Stimulated activated CD4-positive, alpha-beta T cell treated with anti-CD3 and anti-CD28 coated beads, Interleukin-15, amount 100 ng/mL, for 24 hours (primary cell): ENCODE data around the gene LMTK3.
"Not testable (repeated sequence)": the region's sequence is repeated elsewhere in the genome, so short reads cannot be mapped to it uniquely, and the experiment has no call there.

Experiments used
- DNase-seq: peaks from one replicate; pipeline ENCODE4 v3.0.0-alpha.2; 2020

The LMTK3 gene

DNA sequence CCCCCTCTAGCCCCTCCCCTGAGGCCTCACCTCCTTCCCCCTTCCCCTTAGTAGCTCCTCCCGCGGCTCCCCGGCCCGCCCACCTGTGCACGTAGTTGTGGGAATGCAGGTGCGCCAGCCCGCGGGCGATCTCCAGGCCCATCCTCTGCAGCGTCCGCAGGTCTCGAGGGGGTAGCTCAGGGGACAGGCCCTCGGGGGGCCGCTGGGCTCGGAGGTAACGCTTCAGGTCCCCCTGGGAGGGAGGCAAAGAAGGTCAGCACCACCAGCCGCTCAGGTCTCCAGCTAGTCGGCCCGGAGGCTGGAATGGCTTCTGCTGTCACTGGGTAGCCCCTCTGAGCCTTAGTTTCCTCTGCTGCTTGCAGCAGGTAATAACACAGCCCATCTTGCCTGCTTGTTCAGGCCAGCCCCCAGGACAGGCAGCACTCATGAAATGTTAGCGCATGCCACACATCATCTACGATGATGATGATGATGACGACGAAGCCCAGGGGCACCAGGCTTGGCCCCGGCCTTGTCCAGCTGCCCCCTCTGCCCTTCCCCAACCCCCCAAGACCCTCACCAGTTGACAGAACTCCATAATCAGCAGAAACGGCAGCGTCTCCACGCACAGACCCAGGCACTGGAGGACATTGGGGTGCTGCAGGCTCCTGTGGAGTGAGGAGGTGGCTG, 9.2 kb downstream of the LMTK3 start:
- no peak for DNase-seq

GRCh38 chr19:48501494-48502349, 9.9 kb downstream of the LMTK3 start:
- DNase-seq = peak; percentile 81

DNA sequence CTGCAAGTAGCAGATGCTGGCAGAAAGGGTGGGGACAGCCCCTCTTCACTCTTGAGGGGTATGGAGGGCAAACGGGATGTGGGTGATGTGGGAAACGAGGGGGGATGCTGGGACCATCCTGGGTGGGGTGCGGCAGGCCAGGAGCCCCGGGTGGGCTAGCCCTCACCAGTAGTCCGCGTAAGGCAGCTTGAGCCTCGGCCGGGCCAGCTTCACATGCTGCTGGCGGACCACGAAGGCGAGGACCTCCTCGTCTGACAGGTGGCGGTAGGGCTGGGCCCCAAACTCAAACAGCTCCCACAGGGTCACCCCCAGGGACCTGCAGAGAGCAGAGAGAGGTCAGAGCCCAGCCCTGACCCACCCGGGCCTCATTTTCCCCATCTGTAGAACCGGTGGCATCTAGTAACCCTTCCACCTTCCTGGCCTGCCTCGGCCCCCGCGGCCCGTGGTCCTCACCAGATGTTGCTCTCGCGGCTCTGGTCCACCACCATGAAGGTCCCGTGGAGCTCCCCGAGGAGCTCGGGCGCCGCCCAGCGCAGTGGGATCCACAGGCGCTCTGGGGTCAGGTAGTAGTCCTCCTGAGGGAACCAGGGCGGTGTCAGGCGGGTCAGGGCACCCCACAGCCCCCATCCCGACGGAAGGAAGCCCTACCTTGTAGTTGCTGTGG, 10.7 kb downstream of the LMTK3 start:
- DNase-seq = no peak

DNA sequence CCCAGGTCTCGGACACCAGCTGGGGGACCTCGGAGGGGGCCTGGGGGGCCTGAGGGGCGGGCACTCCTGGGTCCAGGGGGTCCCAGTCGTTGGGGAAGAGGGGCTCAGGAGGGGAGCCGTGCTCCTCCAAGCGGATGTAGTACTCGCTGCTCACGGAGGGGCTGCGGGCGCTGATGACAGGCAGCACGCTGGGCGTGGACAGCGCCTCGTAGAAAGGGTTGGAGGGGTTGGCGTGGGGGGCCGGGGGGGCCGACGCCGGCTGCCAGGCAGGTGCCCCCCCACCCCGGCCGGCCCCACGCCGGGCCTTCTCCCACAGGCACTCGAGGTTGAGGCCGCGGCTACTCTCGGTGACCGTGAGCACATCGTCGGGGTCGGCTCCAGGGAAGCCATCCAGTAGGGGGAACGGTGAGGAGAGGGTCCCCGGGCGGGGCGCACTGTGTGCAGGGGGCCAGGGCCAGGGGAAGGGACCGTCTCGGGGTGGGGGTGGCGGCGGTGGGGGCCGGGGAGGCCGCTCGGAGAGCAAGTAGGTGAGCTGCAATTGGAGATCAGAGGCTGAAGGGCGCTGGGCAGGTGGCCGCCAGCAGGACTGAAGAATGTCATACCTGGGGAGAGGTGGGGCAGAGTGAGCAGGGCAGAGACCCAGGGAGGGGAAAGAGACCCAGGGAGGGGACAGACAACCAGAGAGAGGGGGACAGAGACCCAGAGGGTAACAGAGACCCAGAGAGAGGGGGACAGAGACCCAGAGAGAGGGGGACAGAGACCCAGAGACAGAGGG, 12.1 kb downstream of the LMTK3 start:
- DNase-seq = no peak

DNA sequence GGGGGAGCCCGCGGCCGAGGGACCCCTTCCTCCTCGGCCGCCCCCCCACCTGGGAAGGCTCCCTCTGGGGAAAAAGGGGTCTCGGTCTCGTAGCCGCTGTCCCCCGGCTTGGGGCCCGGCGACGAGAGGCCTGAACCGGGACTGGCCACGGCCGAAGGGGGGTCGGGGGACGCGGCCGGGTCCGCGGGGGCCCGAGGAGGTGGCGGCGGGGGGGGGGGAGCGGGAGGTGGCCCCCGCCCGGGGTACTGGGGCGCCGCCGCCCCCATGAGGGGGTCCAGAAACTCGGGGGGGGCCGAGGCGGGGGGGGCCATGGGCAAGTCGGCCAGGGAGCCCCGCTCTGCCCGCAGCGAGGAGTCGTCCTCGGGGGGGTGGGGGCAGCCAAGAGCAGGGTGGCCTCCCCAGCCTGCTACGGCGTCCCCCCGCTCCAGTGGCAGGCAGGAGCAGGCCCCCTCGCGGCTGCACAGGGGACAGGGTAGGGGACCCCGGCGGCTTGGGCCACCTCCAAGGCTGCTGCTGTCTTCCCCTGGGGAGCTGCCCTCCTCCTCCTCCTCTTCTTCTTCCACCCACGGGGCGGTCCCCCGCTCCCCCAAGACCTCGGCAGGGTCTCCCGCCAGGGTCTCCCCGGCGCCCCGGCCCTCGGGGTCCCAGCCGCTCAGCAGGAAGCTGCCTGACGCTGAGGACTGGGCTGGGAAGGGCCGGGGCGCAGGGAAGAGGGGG, 12.9 kb downstream of the LMTK3 start:
- DNase-seq = no peak

DNA sequence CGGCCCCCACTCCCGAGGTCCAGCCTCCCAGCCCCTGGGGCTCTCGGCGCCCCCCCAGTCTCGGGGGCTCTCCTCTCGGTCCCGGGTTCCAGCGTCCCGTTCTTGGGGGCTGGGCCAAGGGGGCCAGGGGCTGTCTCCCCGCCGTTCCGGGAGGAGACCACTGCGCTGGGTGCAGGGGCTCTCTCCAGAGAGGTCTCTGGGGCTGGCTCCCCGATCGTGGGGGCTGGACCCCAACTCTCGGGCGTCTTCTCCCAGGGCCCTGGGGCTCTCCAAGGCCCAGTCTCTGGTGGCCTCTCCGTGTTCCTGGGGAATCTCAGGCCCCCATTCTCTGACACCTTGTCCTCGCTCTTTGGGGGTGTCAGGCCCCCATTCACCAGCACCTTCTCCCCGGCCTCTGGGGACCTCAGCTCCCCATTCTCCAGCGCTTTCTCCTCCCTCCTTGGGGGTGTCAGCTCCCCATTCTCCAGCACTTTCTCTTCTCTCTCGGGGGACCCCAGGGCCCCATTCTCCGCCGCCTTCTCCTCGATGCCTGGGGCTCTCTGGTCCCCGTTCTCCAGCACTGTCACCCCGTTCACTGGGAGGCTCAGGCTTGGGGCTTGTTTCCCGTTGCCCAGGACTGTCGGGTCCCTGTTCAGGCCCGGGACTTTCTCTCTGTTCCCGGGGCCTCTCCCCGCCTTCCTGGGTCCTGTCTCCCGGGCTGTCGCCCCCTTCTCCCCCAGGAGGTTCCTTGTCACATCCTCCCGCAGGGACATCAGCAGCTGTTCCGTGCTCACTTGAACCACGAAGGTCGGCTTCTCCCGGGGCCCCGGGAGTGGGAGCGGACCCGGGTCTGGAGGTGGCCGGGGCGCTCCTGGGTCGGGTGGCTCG, 13.7 kb downstream of the LMTK3 start:
- DNase-seq = no peak

- DNase-seq = no peak
Observed at GRCh38 chr19:48496959-48497727, 14.5 kb downstream of the LMTK3 start.

GRCh38 chr19:48495396-48495795, 16.2 kb downstream of the LMTK3 start:
- no peak for DNase-seq

DNA sequence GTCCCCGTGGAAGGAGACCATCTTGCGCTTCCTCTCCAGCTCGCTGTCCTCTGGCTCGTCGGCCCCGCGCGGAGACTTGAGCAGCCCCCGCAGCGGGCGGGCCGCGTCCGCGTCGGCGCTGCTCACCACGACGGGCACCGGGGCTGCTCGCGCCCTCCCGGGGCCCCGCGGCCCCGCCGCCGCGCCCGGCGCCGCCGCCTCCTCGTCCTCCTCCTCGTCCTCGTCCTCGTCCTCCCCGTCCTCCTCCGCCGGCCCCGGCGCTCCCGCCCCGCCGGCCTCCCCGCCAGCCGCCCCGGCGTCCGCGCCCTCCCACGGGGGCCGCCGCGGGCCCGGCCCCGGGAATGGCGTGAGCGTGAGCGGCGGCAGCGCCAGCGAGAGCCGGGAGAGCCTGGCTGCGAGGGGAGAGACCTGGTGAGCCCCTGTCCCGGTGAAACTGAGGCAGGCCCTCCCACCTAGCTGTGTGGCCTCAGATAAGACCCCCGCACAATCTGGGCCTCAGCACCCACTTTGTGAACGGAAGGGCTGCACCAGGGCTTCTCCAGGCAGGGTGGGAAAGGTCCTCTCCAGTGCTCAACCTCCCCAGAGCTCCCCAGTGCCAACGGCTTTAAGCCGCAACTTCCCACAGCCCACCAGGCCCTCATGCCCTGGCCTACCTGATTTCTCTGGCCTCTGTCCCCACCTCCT, 17.8 kb downstream of the LMTK3 start:
- DNase-seq = no peak

- DNase-seq = peak; percentile 87
Observed at GRCh38 chr19:48492925-48493717, 18.5 kb downstream of the LMTK3 start.

GRCh38 chr19:48491793-48492123, 19.9 kb downstream of the LMTK3 start:
- no peak for DNase-seq

DNA sequence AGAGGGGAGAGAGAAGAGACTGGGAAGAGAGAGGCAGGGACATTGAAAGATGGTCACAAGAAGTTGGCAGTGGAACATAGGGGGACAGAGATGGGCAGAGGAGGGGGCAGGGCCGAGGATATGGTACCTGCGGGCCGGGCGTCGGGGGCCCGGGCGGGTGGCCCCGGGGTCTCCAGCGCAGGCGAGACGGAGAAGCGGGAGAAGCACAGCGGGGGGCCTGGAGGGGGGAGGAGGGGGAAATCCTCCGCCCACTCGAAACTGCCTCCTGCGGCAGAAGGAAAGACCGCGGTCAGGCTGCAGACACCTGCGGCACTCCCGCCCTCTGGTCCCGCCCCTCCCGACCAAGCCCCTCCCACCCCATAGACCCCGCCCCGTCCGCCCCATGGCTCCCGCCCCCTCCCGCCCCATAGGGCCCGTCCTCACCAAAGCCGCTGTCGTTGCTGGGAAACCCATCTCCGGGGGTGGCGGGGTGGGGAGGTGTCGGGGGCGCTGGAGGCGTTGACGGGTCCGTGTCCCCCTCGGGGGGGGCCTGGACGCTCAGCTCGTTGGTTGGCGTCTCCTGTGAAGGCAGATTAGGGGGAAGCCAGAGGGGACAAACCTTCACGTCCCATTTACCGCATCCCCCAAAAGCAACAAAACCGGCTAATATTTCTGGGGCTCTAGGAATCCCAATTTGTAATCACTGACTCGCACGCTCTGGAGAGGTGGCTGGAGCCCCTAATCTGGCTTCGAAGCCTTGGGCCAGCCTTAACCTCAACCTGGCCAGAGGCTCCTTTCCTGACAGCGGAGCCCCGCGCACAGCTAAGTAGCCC, 20.4 kb downstream of the LMTK3 start:
- DNase-seq = peak; percentile 63

- DNase-seq = peak; percentile 89
Observed at GRCh38 chr19:48489608-48490216, 21.9 kb downstream of the LMTK3 start.

- not testable (repeated sequence) for DNase-seq
Observed at GRCh38 chr19:48488478-48488877, 23.2 kb downstream of the LMTK3 start.

DNA sequence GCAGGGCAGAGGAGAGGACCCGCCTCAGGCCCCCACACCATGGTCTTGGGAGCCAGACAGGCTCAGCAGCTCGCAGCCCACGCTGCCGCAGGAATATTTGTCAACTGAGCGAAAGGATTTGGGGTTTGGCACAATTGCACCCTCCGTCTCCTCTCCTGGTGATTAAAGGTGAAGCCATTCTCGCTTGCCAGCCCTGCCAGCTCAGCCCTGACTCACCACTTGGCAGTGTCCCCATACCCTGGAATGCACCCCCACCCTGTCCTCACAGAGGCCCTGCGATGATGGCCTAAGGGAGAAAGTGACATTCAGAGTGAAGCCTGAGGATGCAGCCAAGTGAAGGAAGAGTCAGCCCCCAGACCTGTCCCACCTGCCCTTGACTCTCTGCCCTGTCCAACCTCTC, 23.7 kb downstream of the LMTK3 start:
- DNase-seq = no peak

DNA sequence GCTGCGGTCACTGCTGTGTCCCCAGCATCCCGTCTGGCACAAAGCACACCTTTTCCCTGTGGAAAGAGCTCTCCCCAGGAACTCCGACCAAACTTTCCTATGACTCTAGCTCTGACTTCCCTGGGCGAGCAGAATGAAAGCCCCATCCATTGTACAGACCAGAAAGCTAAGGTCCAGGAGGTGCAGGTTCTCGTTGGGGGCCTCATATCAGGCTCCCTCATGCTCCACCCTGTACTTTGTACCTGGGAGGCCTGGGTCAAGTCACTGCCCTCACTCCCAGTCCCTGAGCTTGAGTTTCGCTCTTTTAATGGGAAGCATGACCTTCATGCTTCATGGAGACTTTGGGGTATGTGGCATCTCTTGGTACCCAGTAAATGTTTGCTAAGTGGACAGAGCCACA, 24.1 kb downstream of the LMTK3 start:
- DNase-seq = no peak

- not testable (repeated sequence) for DNase-seq
Observed at GRCh38 chr19:48486706-48487105, 24.9 kb downstream of the LMTK3 start.
